ENCODE measurements around the gene CCDC90B.

- no peak for TF ChIP-seq CTCF (IDR thresholded peaks at IDR 0.05)
- TF ChIP-seq POLR2A (IDR thresholded peaks at IDR 0.05): no peak
Observed at GRCh38 chr11:83310718-83311117, 24.6 kb upstream of the CCDC90B start.
